Kidney (tissue), 14 donors: ENCODE measurements around the gene MCRIP1. TPM values are rescaled to one million over a fixed set of nuclear protein-coding genes. Genes with fewer than 3 reads are reported as not detected.
A peak's percentile ranks its signal among the peaks of the same experiment; 100 is the strongest.

ENCODE experiments used
- DNase-seq, 5 donors: peaks; one replicate each; pipeline ENCODE4 v3.0.0-alpha.2; 2013 to 2020
- FAIRE-seq: peaks from 2 replicates; lab custom pipeline; 2012; peaks lifted over from hg19 to GRCh38; lab: Jason Lieb, UNC
- H3K27ac ChIP-seq, 2 donors: one replicate each; pipeline ENCODE4 v1.7.0; 2013; ENCODE audit warnings: low read depth in 2 of 2, low read length in 2 of 2, inconsistent platforms in 1 of 2
- H3K27me3 ChIP-seq: one replicate; pipeline ENCODE4 v1.7.1; 2013; ENCODE audit warnings: low read length, inconsistent platforms; ENCODE audit not compliant: control insufficient read depth, insufficient read depth
- H3K36me3 ChIP-seq, 3 donors: one replicate each; pipeline versions ENCODE4 v1.7.0 to v1.7.1; 2013; ENCODE audit warnings: low read length in 3 of 3, control low read depth in 1 of 3, inconsistent platforms in 1 of 3; ENCODE audit not compliant: insufficient read depth in 3 of 3, control insufficient read depth in 2 of 3
- H3K4me1 ChIP-seq, 3 donors: one replicate each; pipeline versions ENCODE4 v1.7.0 to v1.7.1; 2013; ENCODE audit warnings: low read length in 3 of 3, inconsistent platforms in 1 of 3, low read depth in 1 of 3; ENCODE audit not compliant: control insufficient read depth in 2 of 3, insufficient read depth in 2 of 3
- H3K4me3 ChIP-seq, 3 donors: one replicate each; pipeline versions ENCODE4 v1.7.0 to v1.8.1; 2013; ENCODE audit warnings: low read length in 3 of 3, control low read depth in 1 of 3, inconsistent platforms in 1 of 3
- H3K9ac ChIP-seq, 3 donors: one replicate each; pipeline versions ENCODE4 v1.7.0 to v1.7.1; 2013; ENCODE audit warnings: low read length in 3 of 3, control low read depth in 1 of 3, inconsistent platforms in 1 of 3
- H3K9me3 ChIP-seq, 3 donors: one replicate each; pipeline versions ENCODE4 v1.7.0 to v1.7.1; 2013; ENCODE audit warnings: low read length in 3 of 3, control low read depth in 1 of 3, inconsistent platforms in 1 of 3; ENCODE audit not compliant: control insufficient read depth in 2 of 3, insufficient read depth in 1 of 3
- CTCF ChIP-seq: IDR thresholded peaks from 3 replicates; pipeline ENCODE4 v1.5.1; 2012; ENCODE audit warnings: mild to moderate bottlenecking, moderate library complexity, borderline replicate concordance; ENCODE audit not compliant: insufficient read depth; ENCODE audit errors: extremely low read depth
- intact Hi-C: fragments of 100-400 bp; cut with DNase I; formaldehyde crosslinking; loops from one replicate; pipeline ENCODE4 v1.11.1; 2022
- polyA plus RNA-seq: library from polyadenylated mRNA; stranded (reverse); fragments of 350-450 nt; fragmentation: Illumina TruSeq; extraction: RNeasy Lipid Tissue Mini Kit (QIAGEN cat#74804); gene quantifications from one replicate; pipeline ENCODE4 v1.2.3, GENCODE V29; 2014; ENCODE audit warnings: low read depth, low replicate concordance; ENCODE audit not compliant: insufficient read depth
- total RNA-seq: library from RNA; stranded (reverse); fragmentation: NEBNext Ultra II Directional; extraction: Animal tissue kit (Norgen Biotek cat#: 25700); gene quantifications from one replicate; pipeline ENCODE4 v1.2.1, GENCODE V29; 2021
- donor health status: control.
- donor health status: control.
- donor health status: control.
- donor health status: control.
- donor health status: control.
- donor health status: DM: yes; HTN: yes; CAD: no.
- donor health status: Normal renal cell carcinoma (clear cell type).

MCRIP1 gene
- total and polyA plus RNA-seq, 2 donors from 2014 or later = 88.3 to 151 TPM

DNA sequence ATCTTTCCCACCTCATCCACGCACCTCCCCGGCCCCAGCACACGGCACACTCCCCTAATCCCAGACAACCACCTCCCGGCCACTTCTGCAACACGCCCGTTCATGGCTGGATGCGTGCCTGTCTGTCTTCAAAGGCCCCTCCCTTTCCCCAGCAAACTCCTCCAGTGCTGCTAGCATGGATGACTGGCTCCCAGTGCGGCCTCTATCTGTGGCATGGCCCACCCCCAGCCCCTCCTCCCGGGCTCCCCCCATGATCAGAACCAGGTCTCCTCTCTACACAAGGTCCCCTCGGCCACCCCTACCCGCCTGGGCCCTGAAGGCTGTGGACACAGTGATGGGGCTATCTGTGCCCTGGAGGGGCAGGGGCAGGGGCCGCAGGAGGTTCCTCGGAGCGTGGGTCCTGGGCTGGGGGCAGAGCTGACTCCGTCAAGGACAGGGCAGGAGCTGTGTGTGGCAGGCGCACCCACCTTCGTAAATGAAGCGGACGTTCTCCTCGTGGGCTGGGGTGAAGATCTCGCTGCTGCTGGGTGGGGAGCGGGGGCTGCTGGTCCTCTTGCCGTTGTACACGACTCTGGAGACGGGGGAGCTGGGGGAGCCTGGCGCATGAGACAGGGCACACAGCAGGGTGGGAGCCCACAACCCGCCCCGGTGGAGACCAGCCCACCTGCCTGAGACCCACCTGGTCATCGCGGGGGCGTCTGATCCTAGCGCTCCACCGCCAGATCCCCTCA, 9.1 kb downstream of the MCRIP1 start:
- Histone ChIP-seq H3K9me3 (no peaks in the 10 kb centered on the region), H3K9ac (no peak overlapping the region), H3K27me3 (no peaks in the 10 kb centered on the region), H3K4me1 (peaks cover 0 to 20% (median 0%) of the 10 kb centered on the region in 3 donors), H3K27ac (no peak overlapping the region), H3K36me3 (no peaks in the 10 kb centered on the region), H3K4me3 (no peak overlapping the region)
- FAIRE-seq (no peak), DNase-seq (peak in 3 of 5 donors; percentile 58 to 65 (median 62))
- no peak for TF ChIP-seq CTCF
- intact Hi-C loops = no loop called here

DNA sequence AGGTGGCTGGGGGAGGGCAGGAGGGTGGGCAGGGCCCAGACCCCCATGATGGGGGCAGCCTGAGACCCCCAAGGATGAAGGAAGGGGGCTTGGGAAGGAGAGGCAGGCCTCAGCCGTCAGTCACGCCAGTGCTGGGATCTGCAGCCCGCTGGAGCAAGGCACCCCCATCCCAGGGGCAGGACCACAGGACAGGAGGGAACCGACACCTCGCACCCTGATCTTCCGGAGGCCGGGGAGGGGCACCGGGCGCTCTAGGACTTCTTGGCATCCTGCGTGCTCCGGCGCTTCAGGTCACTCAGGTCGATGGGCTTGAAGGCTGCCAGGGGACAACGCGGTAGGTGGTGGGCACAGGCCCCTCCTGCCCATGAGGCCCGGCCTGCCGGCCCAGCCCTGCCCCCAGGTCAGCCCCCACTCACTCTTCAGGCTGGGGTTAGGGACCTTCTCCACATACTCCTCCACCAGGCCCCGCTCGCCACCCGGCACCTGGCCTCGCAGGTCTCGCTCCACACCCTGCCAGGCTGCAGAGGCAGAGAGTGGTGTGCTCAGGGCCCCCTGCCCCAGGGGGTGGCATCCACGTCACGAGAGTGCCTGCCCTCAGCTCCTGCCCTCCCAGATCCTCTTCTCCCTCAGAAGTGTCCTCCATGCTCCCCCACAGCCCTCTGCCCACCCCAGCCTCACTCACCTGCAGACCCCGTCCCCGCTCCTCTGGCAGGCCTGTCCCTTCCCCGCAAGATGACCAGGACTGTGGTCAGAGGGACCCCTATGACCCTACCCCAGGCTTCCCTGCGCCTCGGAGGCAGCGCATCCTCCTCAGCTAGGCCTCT, 9.9 kb downstream of the MCRIP1 start:
- Histone ChIP-seq H3K4me3 (no peak overlapping the region), H3K9ac (no peak overlapping the region), H3K36me3 (no peaks in the 10 kb centered on the region), H3K27ac (peak overlapping the region; percentile 83 to 93), H3K9me3 (no peaks in the 10 kb centered on the region), H3K27me3 (no peaks in the 10 kb centered on the region), H3K4me1 (peaks cover 0 to 14% (median 0%) of the 10 kb centered on the region in 3 donors)
- peak in 1 of 5 donors; percentile 74 for DNase-seq
- TF ChIP-seq CTCF = no peak
- intact Hi-C loops = no loop called here
- FAIRE-seq = no peak

GRCh38 chr17:81822312-81822637, 10.8 kb downstream of the MCRIP1 start:
- FAIRE-seq (no peak), DNase-seq (peak in 1 of 5 donors; percentile 40)
- TF ChIP-seq CTCF = no peak
- no peaks in the 10 kb centered on the region for H3K27me3 ChIP-seq
- no peaks in the 10 kb centered on the region for H3K36me3 ChIP-seq
- no peak overlapping the region for H3K4me3 ChIP-seq
- H3K9ac ChIP-seq = peak overlapping the region in 1 of 3 donors; percentile 69
- intact Hi-C loops = no loop called here
- peak overlapping the region; percentile 83 to 93 for H3K27ac ChIP-seq
- H3K4me1 ChIP-seq = peaks cover 0 to 14% (median 0%) of the 10 kb centered on the region in 3 donors
- no peaks in the 10 kb centered on the region for H3K9me3 ChIP-seq
